GM21390 (cell line): ENCODE measurements around the gene BPIFB3.
"Not testable (repeated sequence)": the region's sequence is repeated elsewhere in the genome, so short reads cannot be mapped to it uniquely, and the experiment has no call there.

Source experiments
- ATAC-seq: cut with Tn5 transposase; IDR thresholded peaks from one replicate; pipeline ENCODE4 v1.9.1; 2021; ENCODE audit not compliant: unreplicated experiment

BPIFB3 gene

DNA sequence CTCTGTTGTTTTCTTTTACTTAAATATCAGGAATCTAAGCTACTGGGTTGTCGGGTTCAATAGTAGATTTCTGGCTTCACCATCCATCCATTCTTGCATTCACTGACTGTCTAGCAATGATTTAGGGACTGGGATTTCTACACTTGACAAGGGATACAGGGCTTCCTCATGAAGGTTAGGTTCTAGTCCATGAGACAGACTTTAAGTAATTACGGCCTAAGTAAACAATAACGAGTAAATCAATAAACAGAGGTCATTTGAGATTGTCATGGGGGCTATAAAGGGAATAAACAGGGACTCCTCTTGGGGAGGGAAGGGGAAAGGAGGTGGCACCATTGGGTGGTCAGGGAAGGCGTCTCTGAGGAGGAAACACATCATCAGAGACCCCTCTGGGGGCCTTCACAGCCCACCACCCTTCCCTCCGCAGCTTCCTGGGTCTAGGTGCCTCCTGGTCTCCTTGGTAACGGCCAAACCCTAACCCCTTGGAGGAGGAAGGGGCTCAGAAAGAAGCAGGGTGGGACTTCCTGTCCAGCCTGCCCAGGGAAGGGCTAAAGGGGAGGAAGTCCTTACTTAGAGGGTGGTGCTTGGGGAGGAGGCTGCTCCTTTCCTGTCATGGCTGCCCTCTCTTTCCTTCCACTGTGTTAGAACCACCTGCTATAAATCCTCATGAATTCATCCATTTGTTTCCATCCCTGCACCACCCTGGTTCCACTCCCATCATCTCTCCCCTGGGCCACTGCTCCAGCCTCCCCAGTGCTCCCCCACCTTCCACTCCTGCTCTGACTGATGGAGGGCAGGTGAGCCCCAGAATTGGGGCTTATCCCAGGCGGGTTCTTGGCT lies 59.1 kb downstream of the BPIFB3 start:
- no peak for ATAC-seq

DNA sequence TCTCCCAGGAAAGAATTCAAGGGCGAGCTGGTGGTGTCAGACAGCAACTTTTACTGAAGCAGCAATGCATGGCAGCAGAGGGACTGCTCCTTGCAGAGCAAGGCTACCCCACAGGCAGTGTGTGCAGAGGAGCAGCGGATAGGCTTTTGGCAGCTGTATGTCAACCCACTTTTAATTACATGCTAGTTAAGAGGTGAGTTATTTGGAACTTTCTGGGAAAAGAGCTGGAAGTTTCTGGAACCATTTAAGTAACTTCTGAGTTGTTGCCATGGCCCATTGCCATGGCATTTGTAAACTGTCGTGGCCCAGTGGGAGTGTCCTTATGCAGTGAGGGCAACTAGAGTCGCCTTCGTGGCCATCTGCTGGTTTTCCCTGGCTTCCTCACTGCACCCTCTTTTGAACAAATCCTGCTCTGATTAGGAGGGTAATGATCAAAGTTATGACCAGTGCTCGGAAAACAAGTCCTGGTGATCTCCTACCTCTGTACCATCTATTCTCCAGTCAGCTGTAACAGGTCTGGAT lies 59.7 kb downstream of the BPIFB3 start:
- ATAC-seq: no peak

DNA sequence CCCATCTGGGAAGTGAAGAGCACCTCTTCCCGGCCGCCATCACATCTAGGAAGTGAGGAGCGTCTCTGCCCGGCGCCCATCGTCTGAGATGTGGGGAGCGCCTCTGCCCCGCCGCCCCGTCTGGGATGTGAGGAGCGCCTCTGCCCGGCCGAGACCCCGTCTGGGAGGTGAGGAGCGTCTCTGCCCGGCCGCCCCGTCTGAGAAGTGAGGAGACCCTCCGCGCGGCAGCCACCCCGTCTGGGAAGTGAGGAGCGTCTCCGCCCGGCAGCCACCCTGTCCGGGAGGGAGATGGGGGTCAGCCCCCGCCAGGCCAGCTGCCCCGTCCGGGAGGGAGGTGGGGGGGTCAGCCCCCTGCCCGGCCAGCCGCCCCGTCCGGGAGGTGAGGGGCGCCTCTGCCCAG lies 61.8 kb downstream of the BPIFB3 start:
- ATAC-seq: not testable (repeated sequence)

DNA sequence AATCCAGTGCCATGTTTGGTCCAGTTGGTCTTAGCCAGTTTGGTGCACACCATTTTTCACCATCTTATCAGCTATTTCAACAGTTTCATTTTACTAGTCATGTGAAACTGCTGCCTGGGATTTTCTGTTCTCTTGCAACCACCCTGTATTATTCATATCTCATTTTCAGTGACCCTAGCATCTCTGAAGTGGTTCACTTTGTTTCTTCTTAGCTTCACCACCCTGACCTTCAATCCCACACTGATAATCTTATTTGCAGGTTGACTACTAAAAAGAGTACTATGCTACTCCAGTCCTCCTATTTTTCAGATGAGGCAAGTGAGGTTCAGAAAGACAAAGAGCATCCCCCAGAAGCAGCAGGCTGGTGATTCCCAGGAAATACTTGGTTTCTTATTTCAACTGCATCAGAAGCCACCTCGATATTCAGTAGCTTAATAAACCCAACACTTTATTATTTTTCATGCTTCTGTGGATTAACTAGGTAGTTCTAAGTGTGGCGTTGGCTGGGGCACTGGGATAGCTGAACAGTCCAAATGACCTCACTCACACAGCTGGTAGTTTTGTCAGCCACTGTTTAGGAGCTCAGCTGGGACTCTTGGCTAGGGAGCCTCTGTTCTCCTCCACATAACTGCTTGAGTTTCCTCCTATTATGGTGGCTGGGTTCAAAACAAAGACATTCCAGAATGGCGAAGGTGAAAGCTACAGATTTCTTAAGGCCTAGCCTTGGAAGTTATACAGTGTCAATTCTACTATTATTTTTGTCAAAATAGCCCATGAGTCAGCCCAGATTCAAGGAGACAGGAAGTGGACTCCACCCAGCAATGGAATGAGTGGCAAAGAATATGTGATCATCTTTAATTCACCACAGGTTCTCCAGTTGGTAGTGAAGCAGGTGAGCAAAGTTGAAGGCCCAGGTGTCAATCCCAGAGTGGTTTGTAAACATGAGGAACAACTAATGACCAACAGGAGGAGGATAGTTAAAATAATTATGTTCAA lies 66.3 kb downstream of the BPIFB3 start:
- ATAC-seq: no peak

DNA sequence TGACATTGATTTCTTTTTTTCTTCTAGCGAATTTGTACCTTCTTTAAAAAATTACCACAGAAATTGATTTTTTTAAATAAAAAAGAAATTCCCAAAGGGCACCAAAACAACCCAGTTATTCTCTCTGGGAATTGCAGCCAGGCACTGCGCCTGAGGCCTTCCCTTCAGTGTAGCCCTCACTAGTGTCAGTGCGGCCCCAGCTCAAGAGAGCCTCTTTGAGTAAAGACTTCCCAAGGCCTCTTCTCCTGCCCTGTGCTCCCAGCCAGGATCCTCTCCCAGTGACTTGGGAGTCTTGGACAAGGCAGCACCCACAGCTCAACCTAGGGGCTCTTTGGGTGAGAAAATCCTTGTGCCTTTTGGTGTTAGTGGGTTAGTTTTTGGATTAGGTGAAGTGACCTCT lies 67.2 kb downstream of the BPIFB3 start:
- no peak for ATAC-seq

DNA sequence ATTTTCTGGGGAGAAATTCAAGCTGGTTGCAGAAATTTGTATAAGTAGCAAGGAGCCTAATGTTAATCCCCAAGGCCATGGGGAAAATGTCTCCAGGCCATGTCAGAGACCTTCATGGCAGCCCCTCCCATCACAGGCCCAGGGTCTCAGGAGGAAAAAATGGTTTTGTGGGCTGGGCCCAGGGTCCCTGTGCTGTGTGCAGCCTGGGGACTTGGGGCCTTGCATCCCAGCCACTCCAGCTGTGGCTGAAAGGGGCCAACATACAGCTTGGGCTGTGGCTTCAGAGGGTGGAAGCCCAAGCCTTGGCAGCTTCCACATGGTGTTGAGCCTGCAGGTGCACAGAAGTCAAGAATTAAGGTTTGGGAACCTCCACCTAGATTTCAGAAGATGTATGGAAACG lies 68.6 kb downstream of the BPIFB3 start:
- ATAC-seq: not testable (repeated sequence)
